ENCODE data around the gene GTF2H1.
"Not testable (repeated sequence)": the region's sequence is repeated elsewhere in the genome, so short reads cannot be mapped to it uniquely, and the experiment has no call there.

The GTF2H1 gene

GRCh38 chr11:18379201-18379600, 56.8 kb downstream of the GTF2H1 start:
- FAIRE-seq, result no peak

DNA sequence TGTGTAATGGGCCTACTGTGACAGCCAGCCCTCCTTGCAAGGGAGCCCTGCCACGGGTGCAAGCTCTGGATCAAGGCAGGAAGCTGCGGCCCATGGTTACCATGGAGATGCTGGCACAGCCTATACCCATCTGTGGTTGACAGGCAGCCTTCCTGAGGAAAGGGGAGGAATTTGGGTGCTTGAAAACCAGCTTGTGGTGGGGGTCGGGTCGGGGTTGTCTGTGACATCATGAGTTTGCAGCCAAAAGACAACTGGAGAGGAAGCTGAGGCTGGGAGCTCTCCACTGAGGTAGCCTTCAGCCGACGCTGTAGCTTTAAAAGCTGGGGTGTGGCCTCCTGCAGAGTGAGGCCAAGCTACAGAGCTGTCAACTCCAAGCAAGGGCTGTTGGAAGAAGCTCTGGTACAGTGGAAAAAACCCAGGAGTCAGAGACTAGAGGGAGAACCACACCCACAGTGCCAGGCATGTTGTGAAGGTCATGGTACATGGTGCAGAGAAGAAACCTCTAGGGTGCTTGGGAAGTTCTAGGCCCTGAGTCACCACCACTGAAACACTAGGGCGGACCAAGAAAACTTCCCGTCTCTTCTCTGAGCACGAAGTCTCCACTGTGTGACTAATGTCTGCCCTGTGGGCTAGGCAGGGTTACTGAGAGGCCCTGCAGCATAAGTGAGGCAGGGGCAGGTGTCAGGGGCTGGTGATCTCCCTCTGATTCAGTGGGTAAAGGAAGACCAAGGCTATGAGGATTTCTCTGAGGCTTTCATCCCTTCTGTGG, 61.2 kb downstream of the GTF2H1 start:
- no peak for FAIRE-seq

DNA sequence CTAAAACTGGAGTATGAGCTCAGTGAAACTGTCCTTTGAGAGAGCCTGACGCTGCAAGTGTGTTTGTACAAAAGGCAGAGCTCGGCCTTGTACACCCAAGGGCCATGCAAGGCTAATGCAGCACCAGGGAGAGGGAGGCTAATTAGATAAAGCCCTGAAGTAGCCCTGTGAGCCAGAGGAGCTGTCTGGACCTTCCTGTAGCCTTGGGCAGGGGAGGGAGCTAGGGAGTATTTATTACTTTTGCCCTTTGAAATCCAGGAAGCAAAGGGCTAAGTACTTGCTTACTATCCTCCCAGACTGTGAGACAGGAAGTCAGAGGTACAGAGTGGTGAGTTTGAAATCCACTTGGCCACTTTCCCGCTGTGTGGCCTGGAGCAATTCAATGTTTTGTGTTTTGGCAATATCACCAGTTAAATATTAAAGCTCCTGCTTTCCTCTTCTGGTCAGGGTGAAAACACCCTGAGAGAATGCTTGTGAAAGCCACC, 61.8 kb downstream of the GTF2H1 start:
- FAIRE-seq, result peak; percentile 65

DNA sequence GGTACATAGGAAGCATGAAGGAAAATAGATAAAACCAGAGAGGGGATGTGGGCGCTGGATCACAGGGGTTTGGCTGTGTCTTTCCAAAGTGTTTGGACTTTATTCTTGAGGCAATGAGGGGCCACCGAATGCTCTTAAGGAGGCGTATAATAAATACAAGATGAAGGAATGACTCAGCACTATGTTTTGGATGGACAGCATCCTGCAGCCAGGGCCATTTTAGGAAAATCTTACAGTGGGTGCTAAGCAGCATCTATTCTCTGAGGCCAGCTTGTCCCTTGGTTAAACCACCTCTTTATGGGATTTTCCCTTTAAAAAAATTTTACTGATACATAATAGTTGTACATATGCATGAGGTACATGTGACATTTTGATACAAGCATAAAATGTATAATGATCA, 67.7 kb downstream of the GTF2H1 start:
- no peak for FAIRE-seq

GRCh38 chr11:18392434-18393321, 70.3 kb downstream of the GTF2H1 start:
- FAIRE-seq, result no peak

- FAIRE-seq, result no peak
Measured at GRCh38 chr11:18393581-18394274, 71.4 kb downstream of the GTF2H1 start.

DNA sequence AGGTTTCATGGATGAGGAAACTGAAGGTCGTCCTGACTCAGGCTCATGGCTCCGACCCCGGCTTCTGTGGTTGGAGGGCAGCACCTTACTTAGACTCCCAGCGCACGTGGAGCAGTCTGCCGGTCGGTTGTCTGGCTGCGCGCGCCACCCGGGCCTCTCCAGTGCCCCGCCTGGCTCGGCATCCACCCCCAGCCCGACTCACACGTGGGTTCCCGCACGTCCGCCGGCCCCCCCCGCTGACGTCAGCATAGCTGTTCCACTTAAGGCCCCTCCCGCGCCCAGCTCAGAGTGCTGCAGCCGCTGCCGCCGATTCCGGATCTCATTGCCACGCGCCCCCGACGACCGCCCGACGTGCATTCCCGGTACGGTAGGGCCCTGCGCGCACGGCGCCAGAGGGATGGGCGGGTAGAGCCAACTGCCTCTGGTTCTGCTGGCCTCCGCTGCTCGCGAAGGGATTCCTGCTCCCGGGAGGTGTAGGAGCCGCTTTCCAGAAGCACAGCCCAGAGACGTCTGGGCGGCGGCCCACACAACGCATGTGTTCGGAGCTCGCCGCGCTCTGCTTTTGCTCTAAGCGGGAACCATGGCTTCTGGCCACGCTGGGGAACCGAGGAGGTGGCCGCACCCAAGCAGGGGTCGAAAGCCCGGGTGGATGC, 72.0 kb downstream of the GTF2H1 start, which contains the start of gene LDHA:
Gene LDHA (plus strand): TSS at position 289 of the 653 bp plus-strand sequence. CDS start 2,280 bp downstream, outside the sequence.
- no peak for FAIRE-seq

- no peak for FAIRE-seq
Measured at GRCh38 chr11:18394928-18395734, 72.8 kb downstream of the GTF2H1 start.

- FAIRE-seq, result peak; percentile 89
Measured at GRCh38 chr11:18395735-18396504, 73.6 kb downstream of the GTF2H1 start.

DNA sequence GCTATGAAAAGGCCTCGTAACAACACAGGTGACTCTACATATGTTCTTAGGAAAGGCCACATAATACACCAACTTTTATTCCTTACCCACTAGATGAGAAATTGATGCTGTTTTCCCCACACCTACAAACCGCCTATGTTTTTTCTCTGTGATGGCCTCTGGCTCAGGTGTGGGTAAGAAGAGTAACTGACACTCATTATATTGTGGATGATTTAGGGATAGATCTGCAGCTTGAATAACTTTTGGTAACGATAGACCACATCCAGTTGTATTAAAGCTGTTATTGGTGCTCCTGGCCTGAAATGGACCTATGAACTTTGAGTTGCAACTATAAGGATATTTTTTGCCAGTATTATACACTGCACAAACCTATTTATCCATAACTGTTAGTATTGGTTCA, 75.6 kb downstream of the GTF2H1 start:
- FAIRE-seq, result no peak

DNA sequence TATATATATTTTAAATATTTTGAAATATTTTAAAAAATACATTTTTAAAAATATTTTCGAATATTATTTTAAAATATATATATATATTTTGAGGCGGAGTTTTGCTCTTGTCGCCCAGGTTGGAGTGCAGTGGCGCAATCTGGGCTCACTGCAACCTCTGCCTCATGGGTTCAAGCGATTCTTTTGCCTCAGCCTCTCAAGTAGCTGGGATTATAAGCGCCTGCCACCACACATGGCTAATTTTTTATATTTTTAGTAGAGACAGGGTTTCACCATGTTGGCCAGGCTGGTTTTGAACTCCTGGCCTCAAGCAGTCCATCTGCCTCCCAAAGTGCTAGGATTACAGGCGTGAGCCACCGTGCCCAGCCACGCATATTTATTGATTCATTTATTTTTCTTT, 78.7 kb downstream of the GTF2H1 start:
- FAIRE-seq, result not testable (repeated sequence)

DNA sequence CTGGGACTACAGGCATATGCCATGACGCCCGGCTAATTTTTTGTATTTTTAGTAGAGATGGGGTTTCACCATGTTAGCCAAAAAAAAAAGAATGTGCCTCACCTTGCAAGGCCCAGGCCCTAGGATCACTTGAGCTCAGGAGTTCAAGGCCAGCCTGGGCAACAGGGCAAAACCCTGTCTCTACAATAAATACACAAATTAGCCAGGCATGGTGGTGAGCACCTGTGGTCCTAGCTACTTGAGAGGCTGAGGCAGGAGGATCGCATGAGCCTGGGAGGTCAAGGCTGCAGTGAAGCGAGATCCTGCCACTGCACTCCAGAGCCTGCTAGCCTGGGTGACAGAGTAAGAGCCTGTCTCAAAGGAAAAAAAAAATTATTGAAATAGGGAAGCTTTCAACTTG, 81.7 kb downstream of the GTF2H1 start:
- FAIRE-seq, result no peak

GRCh38 chr11:18407400-18407799, 85.0 kb downstream of the GTF2H1 start:
- not testable (repeated sequence) for FAIRE-seq

- no peak for FAIRE-seq
Measured at GRCh38 chr11:18408558-18409291, 86.4 kb downstream of the GTF2H1 start.

DNA sequence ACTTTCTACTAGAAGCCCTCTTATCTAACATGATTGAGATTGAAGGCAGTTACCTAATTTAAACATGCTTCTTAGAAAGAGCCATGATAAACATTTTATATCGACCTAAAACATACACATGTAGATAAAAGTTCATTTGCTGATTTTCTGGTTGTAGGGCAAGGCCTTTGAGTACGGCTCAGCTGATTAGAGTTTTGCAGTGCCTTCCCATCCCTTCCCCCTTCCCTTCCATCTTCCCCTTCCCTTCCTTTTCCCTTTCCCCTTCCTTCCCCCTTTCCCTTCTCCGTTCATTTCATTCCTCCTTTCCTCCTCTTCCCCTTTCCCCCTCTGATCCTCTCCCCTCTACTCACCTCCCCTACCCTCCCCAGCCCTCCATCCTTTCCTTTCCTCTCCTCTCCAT, 94.1 kb downstream of the GTF2H1 start:
- FAIRE-seq, result no peak

Measured in endometrium (tissue), 2 donors.